Measurements from ENCODE around the gene LRRC73.
"Not testable (repeated sequence)": the region's sequence is repeated elsewhere in the genome, so short reads cannot be mapped to it uniquely, and the experiment has no call there.

Gene LRRC73

DNA sequence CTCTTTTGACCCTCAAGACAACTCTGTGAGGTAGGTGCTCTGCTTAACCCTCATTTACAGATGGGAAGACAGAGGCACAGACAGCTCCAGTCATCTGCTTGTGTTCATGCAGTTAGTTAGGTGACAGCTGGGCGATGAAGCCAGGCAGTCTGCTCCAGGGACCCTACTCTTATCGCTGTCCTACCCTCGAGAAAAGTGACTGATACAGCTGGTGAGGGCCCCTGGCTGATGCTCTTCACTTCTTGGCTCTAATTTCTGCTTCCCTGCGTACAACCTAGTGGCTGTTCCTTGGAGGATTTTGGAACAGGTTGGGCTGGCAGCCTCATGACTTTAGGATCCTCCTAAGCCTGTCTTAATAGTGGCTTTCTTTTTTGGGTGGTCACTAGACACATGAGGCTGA lies 41.9 kb downstream of the LRRC73 start:
- Histone ChIP-seq H3K9ac (ENCODE audit: low read length in 5 of 5) (no peak overlapping the region), H3K36me3 (ENCODE audit: control insufficient read depth in 5 of 5, insufficient read depth in 5 of 5, low read length in 5 of 5) (no peaks in the 10 kb centered on the region), H3K27me3 (ENCODE audit: control insufficient read depth in 5 of 5, insufficient read depth in 4 of 5, low read length in 5 of 5) (peaks cover 4 to 21% (median 7%) of the 10 kb centered on the region in 5 donors), H3K4me1 (ENCODE audit: control insufficient read depth in 5 of 5, insufficient read depth in 5 of 5, low read length in 5 of 5) (no peaks in the 10 kb centered on the region), H3K9me3 (ENCODE audit: control insufficient read depth in 5 of 5, low read length in 5 of 5) (no peaks in the 10 kb centered on the region), H3K27ac (ENCODE audit: low read depth, low read length) (no peak overlapping the region), H3K4me3 (ENCODE audit: low read depth in 1 of 5, low read length in 5 of 5) (no peak overlapping the region)

DNA sequence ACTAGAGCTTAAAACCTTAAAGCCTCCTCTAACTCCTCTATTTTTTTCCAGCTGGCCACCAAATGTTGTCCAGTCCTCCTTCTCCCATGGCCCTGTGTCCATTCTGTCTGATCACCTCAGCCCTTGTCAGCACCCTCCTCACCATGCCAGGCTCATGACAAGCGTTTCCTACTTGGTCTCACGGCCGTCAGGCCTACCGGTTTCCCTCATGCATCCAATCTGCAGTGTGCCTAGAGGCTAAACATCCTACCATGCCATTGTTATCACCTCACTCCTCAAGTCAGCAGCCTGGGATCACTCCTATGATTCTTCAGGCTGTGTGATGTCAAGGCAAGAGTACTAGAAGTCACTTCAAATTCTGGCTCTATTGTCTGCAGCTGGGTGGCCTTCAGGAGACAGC lies 42.4 kb downstream of the LRRC73 start:
- no peaks in the 10 kb centered on the region for H3K9me3 ChIP-seq (ENCODE audit: control insufficient read depth in 5 of 5, low read length in 5 of 5)
- peaks cover 4 to 25% (median 7%) of the 10 kb centered on the region in 5 donors for H3K27me3 ChIP-seq (ENCODE audit: control insufficient read depth in 5 of 5, insufficient read depth in 4 of 5, low read length in 5 of 5)
- no peak overlapping the region for H3K9ac ChIP-seq (ENCODE audit: low read length in 5 of 5)
- no peaks in the 10 kb centered on the region for H3K4me1 ChIP-seq (ENCODE audit: control insufficient read depth in 5 of 5, insufficient read depth in 5 of 5, low read length in 5 of 5)
- no peaks in the 10 kb centered on the region for H3K36me3 ChIP-seq (ENCODE audit: control insufficient read depth in 5 of 5, insufficient read depth in 5 of 5, low read length in 5 of 5)
- H3K4me3 ChIP-seq (ENCODE audit: low read depth in 1 of 5, low read length in 5 of 5) = no peak overlapping the region
- no peak overlapping the region for H3K27ac ChIP-seq (ENCODE audit: low read depth, low read length)

DNA sequence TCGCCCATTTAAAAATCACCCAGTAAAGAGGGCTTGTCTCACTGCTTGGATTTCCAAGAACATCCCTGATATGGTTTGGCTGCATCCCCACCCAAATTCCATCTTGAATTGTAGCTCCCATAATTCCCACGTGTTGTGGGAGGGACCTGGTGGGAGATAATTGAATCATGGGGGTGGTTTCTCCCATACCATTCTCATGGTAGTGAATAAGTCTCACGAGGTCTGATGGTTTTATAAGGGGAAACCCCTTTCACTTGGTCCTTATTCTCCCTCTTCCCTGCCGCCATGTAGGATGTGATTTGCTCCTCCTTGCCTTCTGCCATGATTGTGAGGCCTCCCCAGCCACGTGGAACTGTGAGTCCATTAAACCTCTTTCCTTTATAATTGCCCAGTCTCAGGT lies 42.9 kb downstream of the LRRC73 start:
- H3K9ac ChIP-seq (ENCODE audit: low read length in 5 of 5); H3K4me3 ChIP-seq (ENCODE audit: low read depth in 1 of 5, low read length in 5 of 5); H3K4me1 ChIP-seq (ENCODE audit: control insufficient read depth in 5 of 5, insufficient read depth in 5 of 5, low read length in 5 of 5); H3K36me3 ChIP-seq (ENCODE audit: control insufficient read depth in 5 of 5, insufficient read depth in 5 of 5, low read length in 5 of 5); H3K9me3 ChIP-seq (ENCODE audit: control insufficient read depth in 5 of 5, low read length in 5 of 5); H3K27ac ChIP-seq (ENCODE audit: low read depth, low read length): not testable (repeated sequence)
- peaks cover 7 to 30% (median 9%) of the 10 kb centered on the region in 5 donors for H3K27me3 ChIP-seq (ENCODE audit: control insufficient read depth in 5 of 5, insufficient read depth in 4 of 5, low read length in 5 of 5)

GRCh38 chr6:43465948-43466347 lies 44.2 kb downstream of the LRRC73 start:
- Histone ChIP-seq H3K9ac (ENCODE audit: low read length in 5 of 5) (no peak overlapping the region), H3K4me3 (ENCODE audit: low read depth in 1 of 5, low read length in 5 of 5) (no peak overlapping the region), H3K9me3 (ENCODE audit: control insufficient read depth in 5 of 5, low read length in 5 of 5) (no peaks in the 10 kb centered on the region), H3K27ac (ENCODE audit: low read depth, low read length) (no peak overlapping the region), H3K4me1 (ENCODE audit: control insufficient read depth in 5 of 5, insufficient read depth in 5 of 5, low read length in 5 of 5) (no peaks in the 10 kb centered on the region), H3K36me3 (ENCODE audit: control insufficient read depth in 5 of 5, insufficient read depth in 5 of 5, low read length in 5 of 5) (no peaks in the 10 kb centered on the region), H3K27me3 (ENCODE audit: control insufficient read depth in 5 of 5, insufficient read depth in 4 of 5, low read length in 5 of 5) (peaks cover 10 to 35% (median 15%) of the 10 kb centered on the region in 5 donors)

DNA sequence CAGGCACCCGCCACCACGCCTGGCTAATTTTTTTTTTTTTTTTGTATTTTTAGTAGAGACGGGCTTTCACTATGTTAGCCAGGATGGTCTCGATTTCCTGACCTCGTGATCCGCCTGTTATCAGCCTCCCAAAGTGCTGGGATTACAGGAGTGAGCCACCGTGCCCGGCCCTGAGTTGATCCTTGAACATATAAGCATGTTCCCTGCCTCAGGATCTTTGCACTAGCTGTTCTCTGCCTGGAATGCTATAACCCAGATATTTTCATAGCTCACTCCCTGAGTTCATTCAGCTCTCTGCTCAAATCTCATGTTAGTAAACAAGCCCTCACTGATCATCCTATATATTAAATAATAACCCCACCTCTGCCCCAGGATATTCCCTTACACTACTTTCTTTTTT lies 45.8 kb downstream of the LRRC73 start:
- no peak overlapping the region for H3K9ac ChIP-seq (ENCODE audit: low read length in 5 of 5)
- no peak overlapping the region for H3K27ac ChIP-seq (ENCODE audit: low read depth, low read length)
- H3K4me1 ChIP-seq (ENCODE audit: control insufficient read depth in 5 of 5, insufficient read depth in 5 of 5, low read length in 5 of 5) = no peaks in the 10 kb centered on the region
- H3K27me3 ChIP-seq (ENCODE audit: control insufficient read depth in 5 of 5, insufficient read depth in 4 of 5, low read length in 5 of 5) = peaks cover 10 to 33% (median 15%) of the 10 kb centered on the region in 5 donors
- H3K36me3 ChIP-seq (ENCODE audit: control insufficient read depth in 5 of 5, insufficient read depth in 5 of 5, low read length in 5 of 5) = no peaks in the 10 kb centered on the region
- no peaks in the 10 kb centered on the region for H3K9me3 ChIP-seq (ENCODE audit: control insufficient read depth in 5 of 5, low read length in 5 of 5)
- no peak overlapping the region for H3K4me3 ChIP-seq (ENCODE audit: low read depth in 1 of 5, low read length in 5 of 5)

GRCh38 chr6:43461936-43462335 lies 48.2 kb downstream of the LRRC73 start:
- no peaks in the 10 kb centered on the region for H3K36me3 ChIP-seq (ENCODE audit: control insufficient read depth in 5 of 5, insufficient read depth in 5 of 5, low read length in 5 of 5)
- no peak overlapping the region for H3K4me3 ChIP-seq (ENCODE audit: low read depth in 1 of 5, low read length in 5 of 5)
- H3K27ac ChIP-seq (ENCODE audit: low read depth, low read length) = no peak overlapping the region
- H3K9ac ChIP-seq (ENCODE audit: low read length in 5 of 5) = no peak overlapping the region
- no peaks in the 10 kb centered on the region for H3K9me3 ChIP-seq (ENCODE audit: control insufficient read depth in 5 of 5, low read length in 5 of 5)
- peaks cover 5 to 27% (median 22%) of the 10 kb centered on the region in 5 donors for H3K27me3 ChIP-seq (ENCODE audit: control insufficient read depth in 5 of 5, insufficient read depth in 4 of 5, low read length in 5 of 5)
- H3K4me1 ChIP-seq (ENCODE audit: control insufficient read depth in 5 of 5, insufficient read depth in 5 of 5, low read length in 5 of 5) = no peaks in the 10 kb centered on the region

DNA sequence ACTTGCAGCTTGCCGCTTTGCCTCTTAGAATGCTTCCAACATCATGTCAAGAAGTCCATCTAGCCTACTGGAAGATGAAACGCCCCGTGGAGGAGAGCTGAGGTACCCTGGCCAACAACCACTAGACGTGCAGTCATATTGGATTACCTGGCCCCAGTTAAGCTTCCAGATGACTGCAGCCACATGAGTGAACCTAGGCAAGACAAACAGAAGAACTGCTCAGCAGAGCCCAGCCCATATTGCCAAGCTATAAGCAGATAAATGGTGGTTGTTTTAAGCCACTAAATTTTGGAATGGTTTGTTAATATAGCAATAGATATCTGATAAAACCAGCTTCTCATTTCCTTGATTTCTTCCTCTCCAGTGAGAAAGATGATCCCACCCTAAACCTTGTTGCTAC lies 50.1 kb downstream of the LRRC73 start:
- H3K4me1 ChIP-seq (ENCODE audit: control insufficient read depth in 5 of 5, insufficient read depth in 5 of 5, low read length in 5 of 5) = peaks cover 0 to 9% (median 5%) of the 10 kb centered on the region in 5 donors
- H3K27ac ChIP-seq (ENCODE audit: low read depth, low read length) = no peak overlapping the region
- no peaks in the 10 kb centered on the region for H3K36me3 ChIP-seq (ENCODE audit: control insufficient read depth in 5 of 5, insufficient read depth in 5 of 5, low read length in 5 of 5)
- no peak overlapping the region for H3K4me3 ChIP-seq (ENCODE audit: low read depth in 1 of 5, low read length in 5 of 5)
- H3K9me3 ChIP-seq (ENCODE audit: control insufficient read depth in 5 of 5, low read length in 5 of 5) = no peaks in the 10 kb centered on the region
- no peak overlapping the region for H3K9ac ChIP-seq (ENCODE audit: low read length in 5 of 5)
- H3K27me3 ChIP-seq (ENCODE audit: control insufficient read depth in 5 of 5, insufficient read depth in 4 of 5, low read length in 5 of 5) = peaks cover 8 to 33% (median 29%) of the 10 kb centered on the region in 5 donors

DNA sequence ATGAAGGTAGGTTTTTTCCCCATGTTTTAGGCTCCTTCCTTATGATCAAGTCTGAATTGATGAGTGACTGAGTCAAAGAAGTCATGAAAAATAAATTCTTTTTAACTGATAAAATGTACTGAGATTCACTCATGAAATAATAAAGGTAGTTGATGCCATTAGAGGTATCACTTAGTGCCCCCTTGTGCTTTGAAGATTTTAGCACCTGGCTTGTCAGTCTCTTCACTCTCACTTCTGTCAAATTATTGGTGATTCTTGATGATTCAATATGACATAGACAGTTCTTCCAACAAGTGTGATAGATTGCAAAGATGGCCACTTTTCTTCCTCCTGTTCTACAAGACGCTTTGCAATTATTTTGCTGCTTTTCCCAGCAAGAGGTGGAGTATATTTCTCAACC lies 50.6 kb downstream of the LRRC73 start:
- Histone ChIP-seq H3K36me3 (ENCODE audit: control insufficient read depth in 5 of 5, insufficient read depth in 5 of 5, low read length in 5 of 5) (no peaks in the 10 kb centered on the region), H3K27me3 (ENCODE audit: control insufficient read depth in 5 of 5, insufficient read depth in 4 of 5, low read length in 5 of 5) (peaks cover 8 to 33% (median 29%) of the 10 kb centered on the region in 5 donors), H3K27ac (ENCODE audit: low read depth, low read length) (no peak overlapping the region), H3K9me3 (ENCODE audit: control insufficient read depth in 5 of 5, low read length in 5 of 5) (no peaks in the 10 kb centered on the region), H3K9ac (ENCODE audit: low read length in 5 of 5) (no peak overlapping the region), H3K4me1 (ENCODE audit: control insufficient read depth in 5 of 5, insufficient read depth in 5 of 5, low read length in 5 of 5) (peaks cover 0 to 14% (median 10%) of the 10 kb centered on the region in 5 donors), H3K4me3 (ENCODE audit: low read depth in 1 of 5, low read length in 5 of 5) (no peak overlapping the region)

DNA sequence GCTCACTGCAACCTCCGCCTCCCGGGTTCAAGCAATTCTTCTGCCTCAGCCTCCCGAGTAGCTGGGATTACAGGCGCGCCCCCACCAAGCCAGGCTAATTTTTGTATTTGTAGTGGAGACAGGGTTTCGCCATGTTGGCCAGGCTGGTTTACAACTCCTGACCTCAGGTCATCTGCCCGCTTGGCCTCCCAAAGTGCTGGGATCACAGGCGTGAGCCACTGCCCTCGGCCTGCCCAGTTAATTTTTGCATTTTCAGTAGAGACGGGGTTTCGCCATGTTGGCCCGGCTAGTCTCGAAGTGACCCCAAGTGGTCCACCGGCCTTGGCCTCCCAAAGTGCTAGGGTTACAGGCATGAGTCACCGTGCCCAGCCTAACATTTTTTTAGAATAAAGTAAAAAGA lies 52.0 kb downstream of the LRRC73 start:
- H3K4me3 ChIP-seq (ENCODE audit: low read depth in 1 of 5, low read length in 5 of 5); H3K27ac ChIP-seq (ENCODE audit: low read depth, low read length); H3K9ac ChIP-seq (ENCODE audit: low read length in 5 of 5); H3K9me3 ChIP-seq (ENCODE audit: control insufficient read depth in 5 of 5, low read length in 5 of 5); H3K36me3 ChIP-seq (ENCODE audit: control insufficient read depth in 5 of 5, insufficient read depth in 5 of 5, low read length in 5 of 5): not testable (repeated sequence)
- Histone ChIP-seq H3K27me3 (ENCODE audit: control insufficient read depth in 5 of 5, insufficient read depth in 4 of 5, low read length in 5 of 5) (peaks cover 8 to 30% (median 26%) of the 10 kb centered on the region in 5 donors), H3K4me1 (ENCODE audit: control insufficient read depth in 5 of 5, insufficient read depth in 5 of 5, low read length in 5 of 5) (peaks cover 0 to 19% (median 12%) of the 10 kb centered on the region in 5 donors)

- no peak overlapping the region for H3K27ac ChIP-seq (ENCODE audit: low read depth, low read length)
- peaks cover 0 to 7% (median 4%) of the 10 kb centered on the region in 5 donors for H3K36me3 ChIP-seq (ENCODE audit: control insufficient read depth in 5 of 5, insufficient read depth in 5 of 5, low read length in 5 of 5)
- H3K4me3 ChIP-seq (ENCODE audit: low read depth in 1 of 5, low read length in 5 of 5) = no peak overlapping the region
- peaks cover 0 to 19% (median 12%) of the 10 kb centered on the region in 5 donors for H3K4me1 ChIP-seq (ENCODE audit: control insufficient read depth in 5 of 5, insufficient read depth in 5 of 5, low read length in 5 of 5)
- H3K27me3 ChIP-seq (ENCODE audit: control insufficient read depth in 5 of 5, insufficient read depth in 4 of 5, low read length in 5 of 5) = peaks cover 8 to 28% (median 22%) of the 10 kb centered on the region in 5 donors
- no peak overlapping the region for H3K9ac ChIP-seq (ENCODE audit: low read length in 5 of 5)
- H3K9me3 ChIP-seq (ENCODE audit: control insufficient read depth in 5 of 5, low read length in 5 of 5) = no peaks in the 10 kb centered on the region
These were observed 52.5 kb downstream of the LRRC73 start for GRCh38 chr6:43457643-43458042.

Measured in subcutaneous abdominal adipose tissue (tissue), 5 donors.